OCI-LY1 (cell line): Measurements from ENCODE around the gene TEKT5.

Experiments
- EZH2 ChIP-seq: fragments of 200-600 bp; sonication (generic), shearing (Covaris generic); IDR thresholded peaks from 2 replicates; pipeline ENCODE4 v1.8.0; 2017; ENCODE audit warnings: borderline replicate concordance, mixed run types, mild to moderate bottlenecking, antibody characterized with exemption, low read length, moderate library complexity, mixed read lengths
- TF ChIP-seq, protein P1 (sequence below): fragments of 200-600 bp; sonication (generic), shearing (Covaris generic); IDR thresholded peaks from 2 replicates; pipeline ENCODE4 v1.5.1; 2017; ENCODE audit warnings: mild to moderate bottlenecking, antibody characterized with exemption, low read length, moderate library complexity, mixed read lengths

DNA sequence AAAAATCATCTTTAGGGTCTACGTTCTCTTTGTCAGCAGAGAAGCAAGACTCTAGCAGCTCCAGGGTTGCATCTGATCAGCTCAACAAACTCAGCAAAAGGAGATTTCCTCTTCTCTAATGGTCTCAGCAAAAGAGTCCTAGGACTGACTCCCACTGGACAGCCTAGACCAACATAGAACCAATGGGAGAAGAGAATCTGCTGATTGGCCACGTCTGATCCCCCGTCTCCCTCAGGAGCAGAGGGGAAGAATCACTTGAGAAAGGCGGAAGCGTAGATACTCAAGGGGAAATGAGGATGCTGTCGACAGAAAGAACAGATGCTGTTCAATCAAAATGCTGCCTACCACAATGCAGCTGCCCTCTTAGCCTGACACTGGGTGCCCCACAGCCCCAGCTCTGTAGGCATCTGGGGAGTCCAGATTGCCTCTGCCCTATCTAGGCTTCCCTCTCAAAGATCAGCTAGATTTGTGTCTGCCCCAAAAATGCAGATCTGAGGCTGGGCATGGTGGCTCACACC lies 82.8 kb downstream of the TEKT5 start:
- TF ChIP-seq, protein P1, sequence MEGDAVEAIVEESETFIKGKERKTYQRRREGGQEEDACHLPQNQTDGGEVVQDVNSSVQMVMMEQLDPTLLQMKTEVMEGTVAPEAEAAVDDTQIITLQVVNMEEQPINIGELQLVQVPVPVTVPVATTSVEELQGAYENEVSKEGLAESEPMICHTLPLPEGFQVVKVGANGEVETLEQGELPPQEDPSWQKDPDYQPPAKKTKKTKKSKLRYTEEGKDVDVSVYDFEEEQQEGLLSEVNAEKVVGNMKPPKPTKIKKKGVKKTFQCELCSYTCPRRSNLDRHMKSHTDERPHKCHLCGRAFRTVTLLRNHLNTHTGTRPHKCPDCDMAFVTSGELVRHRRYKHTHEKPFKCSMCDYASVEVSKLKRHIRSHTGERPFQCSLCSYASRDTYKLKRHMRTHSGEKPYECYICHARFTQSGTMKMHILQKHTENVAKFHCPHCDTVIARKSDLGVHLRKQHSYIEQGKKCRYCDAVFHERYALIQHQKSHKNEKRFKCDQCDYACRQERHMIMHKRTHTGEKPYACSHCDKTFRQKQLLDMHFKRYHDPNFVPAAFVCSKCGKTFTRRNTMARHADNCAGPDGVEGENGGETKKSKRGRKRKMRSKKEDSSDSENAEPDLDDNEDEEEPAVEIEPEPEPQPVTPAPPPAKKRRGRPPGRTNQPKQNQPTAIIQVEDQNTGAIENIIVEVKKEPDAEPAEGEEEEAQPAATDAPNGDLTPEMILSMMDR, result no peak
- no peak for TF ChIP-seq EZH2
